Measurements from ENCODE around the gene CLEC4G. TPM values are rescaled to one million over a fixed set of nuclear protein-coding genes. Genes with fewer than 3 reads are reported as not detected.

The CLEC4G gene
- polyA plus RNA-seq, 1 donor (not counting 4 experiments of a cell fraction or from before 2014, with no cell fraction given): not detected

DNA sequence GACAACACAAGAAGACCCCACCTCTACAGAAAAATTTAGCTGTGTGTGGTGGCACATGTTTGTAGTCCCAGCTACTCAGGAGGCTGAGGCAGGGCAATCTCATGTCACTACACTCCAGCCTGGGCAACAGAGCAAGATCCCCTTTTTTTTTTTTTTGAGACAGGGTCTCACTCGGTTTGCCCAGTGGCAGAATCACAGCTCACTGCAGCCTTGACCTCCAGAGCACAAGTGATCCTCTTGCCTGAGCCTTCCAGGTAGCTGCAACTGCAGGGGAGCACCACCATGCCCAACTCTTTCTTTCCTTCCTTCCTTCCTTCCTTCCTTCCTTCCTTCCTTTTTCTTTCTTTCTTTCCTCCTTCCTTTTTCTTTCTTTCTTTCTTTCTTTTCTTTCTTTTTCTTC, 4.2 kb upstream of the CLEC4G start:
- Histone ChIP-seq H4K20me1 (ENCODE audit: control insufficient read depth, extremely low read depth, insufficient read depth, low read length) (no peaks in the 10 kb centered on the region), H3K79me2 (ENCODE audit: control insufficient read depth, insufficient read depth, low read length) (no peaks in the 10 kb centered on the region), H3K27ac (ENCODE audit: control insufficient read depth, insufficient read depth, low read length) (no peak overlapping the region), H3K4me2 (ENCODE audit: control insufficient read depth, extremely low read depth, insufficient read depth, low read depth, low read length) (no peak overlapping the region), H3K9me3 (ENCODE audit: control insufficient read depth, low read depth, low read length) (no peaks in the 10 kb centered on the region), H3K36me3 (ENCODE audit: control insufficient read depth in 2 of 2, extremely low read depth in 1 of 2, insufficient read depth in 2 of 2, low read length in 2 of 2) (no peaks in the 10 kb centered on the region), H3K4me1 (ENCODE audit: control insufficient read depth, extremely low read depth, insufficient read depth, low read length) (no peaks in the 10 kb centered on the region), H3K9ac (ENCODE audit: control insufficient read depth, extremely low read depth, insufficient read depth, low read length) (no peak overlapping the region), H3K9me1 (ENCODE audit: control insufficient read depth, extremely low read depth, insufficient read depth, low read length) (no peaks in the 10 kb centered on the region), H3K4me3 (ENCODE audit: control insufficient read depth in 2 of 3, extremely low read depth in 1 of 3, insufficient read depth in 2 of 3, low read depth in 1 of 3, low read length in 3 of 3) (no peak overlapping the region), H3K27me3 (ENCODE audit: control insufficient read depth, extremely low read depth, insufficient read depth, low read length) (peaks cover 17% of the 10 kb centered on the region), H2AFZ (ENCODE audit: control insufficient read depth, low read length) (no peak overlapping the region)
- FAIRE-seq (no peak), DNase-seq (ENCODE audit: low read depth, low spot score) (no peak)
- TF ChIP-seq, protein P1, sequence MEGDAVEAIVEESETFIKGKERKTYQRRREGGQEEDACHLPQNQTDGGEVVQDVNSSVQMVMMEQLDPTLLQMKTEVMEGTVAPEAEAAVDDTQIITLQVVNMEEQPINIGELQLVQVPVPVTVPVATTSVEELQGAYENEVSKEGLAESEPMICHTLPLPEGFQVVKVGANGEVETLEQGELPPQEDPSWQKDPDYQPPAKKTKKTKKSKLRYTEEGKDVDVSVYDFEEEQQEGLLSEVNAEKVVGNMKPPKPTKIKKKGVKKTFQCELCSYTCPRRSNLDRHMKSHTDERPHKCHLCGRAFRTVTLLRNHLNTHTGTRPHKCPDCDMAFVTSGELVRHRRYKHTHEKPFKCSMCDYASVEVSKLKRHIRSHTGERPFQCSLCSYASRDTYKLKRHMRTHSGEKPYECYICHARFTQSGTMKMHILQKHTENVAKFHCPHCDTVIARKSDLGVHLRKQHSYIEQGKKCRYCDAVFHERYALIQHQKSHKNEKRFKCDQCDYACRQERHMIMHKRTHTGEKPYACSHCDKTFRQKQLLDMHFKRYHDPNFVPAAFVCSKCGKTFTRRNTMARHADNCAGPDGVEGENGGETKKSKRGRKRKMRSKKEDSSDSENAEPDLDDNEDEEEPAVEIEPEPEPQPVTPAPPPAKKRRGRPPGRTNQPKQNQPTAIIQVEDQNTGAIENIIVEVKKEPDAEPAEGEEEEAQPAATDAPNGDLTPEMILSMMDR (optimal IDR thresholded peaks at IDR 0.05 in 1 of 3, IDR thresholded peaks at IDR 0.05 in 1 of 3, conservative IDR thresholded peaks at IDR 0.05 in 1 of 3; ENCODE audit: extremely low read depth in 1 of 3, insufficient read depth in 2 of 3, low read length in 3 of 3): no peak
- no peak for TF ChIP-seq EZH2 (IDR thresholded peaks at IDR 0.05; ENCODE audit: low read length)
- dilution Hi-C loops (cut with MboI; ENCODE audit: extremely low pct_ligation_motif_present, low sequenced_read_pairs): no loop called here

DNA sequence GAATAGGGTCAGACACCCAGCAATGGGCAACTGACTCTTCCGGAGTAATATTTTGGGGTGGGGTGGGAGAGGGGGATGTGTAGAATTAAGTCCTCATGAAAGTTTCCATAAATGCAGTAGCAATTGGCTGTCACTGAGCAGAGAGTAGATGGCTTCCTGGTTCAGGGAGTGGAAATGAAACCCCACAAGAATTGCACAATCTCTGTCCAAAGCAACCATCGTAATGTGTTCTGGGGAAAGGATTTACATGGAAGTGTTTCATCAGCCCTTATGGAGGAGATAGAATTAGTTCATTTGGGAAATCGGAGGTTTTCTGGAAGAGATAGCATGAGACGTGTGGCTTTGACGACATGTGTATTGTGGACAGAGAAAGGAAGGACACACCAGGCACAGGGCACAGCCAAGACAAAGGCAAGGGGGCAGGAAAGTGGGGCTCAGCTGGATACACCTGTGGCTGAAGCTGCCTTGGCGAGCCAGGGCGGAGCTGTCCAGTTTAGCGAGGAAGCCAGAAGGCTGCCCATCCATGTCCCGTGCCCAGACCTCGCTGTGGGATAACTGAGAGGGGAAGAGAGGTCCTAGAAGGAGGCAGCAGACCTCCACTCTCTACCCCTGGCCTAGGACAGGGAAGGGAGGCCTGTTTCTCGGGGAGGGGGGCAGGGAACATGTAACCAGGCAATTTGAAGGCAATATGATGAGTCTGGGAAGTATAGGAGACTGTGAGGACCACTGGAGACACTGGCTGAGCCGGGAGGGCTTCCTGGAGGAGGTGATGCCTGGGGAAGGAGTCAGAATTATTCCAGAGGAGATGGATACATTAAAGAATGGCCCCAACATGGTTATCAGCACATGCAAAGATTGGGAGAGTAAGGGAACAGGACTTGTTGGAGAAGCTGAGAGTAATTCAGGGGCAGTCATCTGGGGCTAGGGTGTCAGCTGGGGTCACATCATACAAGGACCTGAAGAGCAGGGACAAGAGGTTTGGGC, 2.6 kb upstream of the CLEC4G start:
- no peak for TF ChIP-seq EZH2 (IDR thresholded peaks at IDR 0.05; ENCODE audit: low read length)
- TF ChIP-seq, protein P1 (optimal IDR thresholded peaks at IDR 0.05 in 1 of 3, IDR thresholded peaks at IDR 0.05 in 1 of 3, conservative IDR thresholded peaks at IDR 0.05 in 1 of 3; ENCODE audit: extremely low read depth in 1 of 3, insufficient read depth in 2 of 3, low read length in 3 of 3): no peak
- Histone ChIP-seq H3K79me2 (ENCODE audit: control insufficient read depth, insufficient read depth, low read length) (no peaks in the 10 kb centered on the region), H2AFZ (ENCODE audit: control insufficient read depth, low read length) (no peak overlapping the region), H3K9ac (ENCODE audit: control insufficient read depth, extremely low read depth, insufficient read depth, low read length) (no peak overlapping the region), H3K9me1 (ENCODE audit: control insufficient read depth, extremely low read depth, insufficient read depth, low read length) (no peaks in the 10 kb centered on the region), H3K27ac (ENCODE audit: control insufficient read depth, insufficient read depth, low read length) (no peak overlapping the region), H3K4me2 (ENCODE audit: control insufficient read depth, extremely low read depth, insufficient read depth, low read depth, low read length) (no peak overlapping the region), H3K9me3 (ENCODE audit: control insufficient read depth, low read depth, low read length) (no peaks in the 10 kb centered on the region), H3K4me3 (ENCODE audit: control insufficient read depth in 2 of 3, extremely low read depth in 1 of 3, insufficient read depth in 2 of 3, low read depth in 1 of 3, low read length in 3 of 3) (no peak overlapping the region), H3K4me1 (ENCODE audit: control insufficient read depth, extremely low read depth, insufficient read depth, low read length) (no peaks in the 10 kb centered on the region), H3K36me3 (ENCODE audit: control insufficient read depth in 2 of 2, extremely low read depth in 1 of 2, insufficient read depth in 2 of 2, low read length in 2 of 2) (no peaks in the 10 kb centered on the region), H4K20me1 (ENCODE audit: control insufficient read depth, extremely low read depth, insufficient read depth, low read length) (no peaks in the 10 kb centered on the region), H3K27me3 (ENCODE audit: control insufficient read depth, extremely low read depth, insufficient read depth, low read length) (peaks cover 33% of the 10 kb centered on the region)
- DNase-seq (ENCODE audit: low read depth, low spot score) (no peak), FAIRE-seq (no peak)
- dilution Hi-C loops (cut with MboI; ENCODE audit: extremely low pct_ligation_motif_present, low sequenced_read_pairs): no loop called here

Data from keratinocyte (primary cell).